Activated CD4-positive, alpha-beta T cell treated with anti-CD3 and anti-CD28 coated beads, Interleukin-2, amount 50 U/mL, for 48 hours (primary cell): ENCODE data around the gene RTN4IP1.

Experiments
- DNase-seq, 2 experiments: peaks; one replicate each; pipeline ENCODE4 v3.0.0-alpha.2; 2020

The RTN4IP1 gene

DNA sequence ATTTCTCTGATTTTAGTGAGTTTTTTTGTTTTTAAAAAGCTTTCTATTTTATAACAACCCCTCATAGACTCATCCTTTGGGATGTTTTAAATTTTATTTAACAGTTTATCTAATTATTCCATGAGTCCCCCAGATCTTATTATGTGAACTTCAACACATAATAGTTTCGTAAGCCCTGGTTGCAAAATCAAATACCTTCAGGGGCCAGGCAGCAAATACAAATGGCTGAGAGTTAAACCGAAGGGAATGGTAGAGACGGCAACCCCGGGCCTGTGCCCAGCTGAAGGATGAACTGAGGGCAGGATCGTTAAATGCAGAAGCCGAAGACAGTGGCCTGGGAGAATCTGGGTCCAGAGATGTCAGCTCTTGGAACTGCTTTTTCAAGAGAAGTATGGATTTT lies 88.4 kb downstream of the RTN4IP1 start:
- no peak for DNase-seq

DNA sequence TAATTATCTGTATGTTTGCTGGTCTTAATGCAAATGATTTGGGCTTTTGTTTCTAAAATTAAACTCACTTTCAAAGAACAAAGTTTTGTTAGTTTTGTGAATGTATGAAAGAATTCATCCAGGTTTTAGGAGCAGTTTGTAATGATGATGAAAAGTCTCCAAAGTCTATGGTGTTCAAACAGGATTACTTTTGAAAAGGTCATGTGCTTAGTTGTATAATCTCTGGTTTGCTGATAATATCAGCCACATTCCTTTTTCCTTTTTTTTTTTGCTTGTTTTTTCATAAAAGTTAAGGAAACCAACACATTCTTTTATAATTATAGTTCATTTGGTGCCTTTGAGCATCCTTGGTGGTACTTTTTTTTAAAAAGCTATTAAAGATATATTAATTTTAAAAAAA lies 88.9 kb downstream of the RTN4IP1 start:
- no peak for DNase-seq

DNA sequence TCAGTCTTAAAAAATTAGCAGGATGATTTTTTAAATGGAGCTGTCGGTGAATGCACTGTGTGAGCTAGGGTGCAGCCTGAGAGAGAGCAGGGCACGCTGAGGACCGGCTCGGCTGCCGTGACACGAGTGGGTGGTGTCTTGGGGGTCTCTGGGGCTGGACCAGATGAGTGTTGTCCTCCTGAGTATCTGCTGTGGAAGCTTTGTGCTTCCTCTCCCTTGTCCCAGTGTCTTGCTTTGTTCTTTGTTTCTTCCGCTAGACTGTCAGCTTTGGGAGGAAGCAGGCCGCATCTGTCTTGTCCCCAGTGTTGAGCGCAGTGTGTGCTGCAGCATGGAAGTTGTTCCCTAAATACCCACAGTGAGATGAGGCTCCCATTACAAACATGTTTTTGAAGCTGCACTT lies 89.4 kb downstream of the RTN4IP1 start:
- no peak for DNase-seq

DNA sequence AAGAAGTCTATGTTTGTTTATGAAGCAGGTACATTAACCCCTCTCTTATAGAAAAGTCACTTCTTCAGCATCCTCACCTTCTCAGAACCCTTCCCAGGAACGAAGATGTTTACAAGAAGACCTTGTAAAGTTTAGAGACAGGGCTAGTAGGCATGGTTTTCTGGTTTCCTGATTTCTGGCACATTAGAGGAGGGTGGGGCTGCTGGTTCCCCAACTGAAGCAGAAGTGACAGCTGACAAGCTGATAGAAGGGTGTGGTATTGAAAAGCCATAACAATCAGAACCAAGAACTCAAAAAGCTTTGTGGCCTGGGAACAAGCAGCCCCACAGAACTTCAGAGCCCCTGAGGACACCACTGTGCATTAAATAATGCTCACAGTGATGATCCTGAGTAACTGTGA lies 91.2 kb downstream of the RTN4IP1 start:
- no peak for DNase-seq

DNA sequence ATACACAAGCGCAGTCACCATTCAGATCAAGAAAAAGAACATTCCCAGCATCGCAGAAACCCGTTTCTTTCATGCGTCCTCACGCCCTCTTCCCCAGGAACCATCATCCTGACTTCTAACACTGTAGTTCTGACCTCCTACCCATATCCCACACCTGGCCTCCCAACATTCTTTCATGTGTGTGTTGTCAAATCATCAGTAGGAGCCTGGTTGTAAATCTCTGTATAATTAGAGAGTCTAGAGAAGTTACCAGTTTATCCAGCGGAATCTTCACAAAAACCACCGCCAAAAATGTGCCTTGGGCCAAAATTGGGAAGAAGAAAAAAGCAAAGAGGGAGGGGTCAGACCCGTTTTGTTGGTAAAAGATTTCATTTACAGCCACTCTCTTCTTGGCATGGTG lies 91.6 kb downstream of the RTN4IP1 start:
- DNase-seq: no peak

DNA sequence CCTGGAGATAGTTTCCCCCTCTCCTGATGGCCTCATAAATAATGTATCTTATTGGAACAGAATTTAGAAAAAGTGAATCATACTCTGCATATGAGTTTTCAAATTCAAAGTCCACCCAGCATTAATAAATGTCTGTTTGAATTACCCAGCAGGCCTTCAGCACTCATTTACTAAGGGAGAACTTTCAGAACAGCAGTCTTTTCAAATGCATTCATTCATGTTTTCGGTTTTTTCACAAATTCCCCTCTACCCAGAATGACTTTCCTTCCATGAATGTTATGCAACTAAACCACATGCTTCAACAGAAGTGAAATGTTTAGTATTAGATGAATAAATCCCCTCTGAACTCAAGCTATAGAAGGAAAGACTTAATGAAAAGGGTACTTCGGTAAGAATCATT lies 92.4 kb downstream of the RTN4IP1 start:
- DNase-seq: no peak

DNA sequence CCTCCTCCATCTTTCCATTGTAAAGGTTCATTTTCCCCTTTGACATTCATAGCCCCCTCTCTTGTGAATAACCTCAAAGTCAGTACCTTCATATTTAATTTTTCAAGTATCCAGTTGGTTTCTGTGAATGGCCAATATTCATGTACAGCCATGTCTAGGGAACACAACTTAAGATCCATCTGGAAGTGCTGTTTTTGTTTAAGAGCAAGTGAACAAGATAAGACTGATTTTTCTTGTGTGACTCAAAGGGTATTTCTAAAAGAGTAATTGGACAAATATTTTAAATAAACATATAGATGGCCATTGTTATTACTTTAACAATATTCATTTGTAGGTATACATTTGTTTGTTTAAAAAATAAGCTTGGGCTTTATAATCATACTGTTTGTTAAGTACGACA lies 92.9 kb downstream of the RTN4IP1 start:
- no peak for DNase-seq

DNA sequence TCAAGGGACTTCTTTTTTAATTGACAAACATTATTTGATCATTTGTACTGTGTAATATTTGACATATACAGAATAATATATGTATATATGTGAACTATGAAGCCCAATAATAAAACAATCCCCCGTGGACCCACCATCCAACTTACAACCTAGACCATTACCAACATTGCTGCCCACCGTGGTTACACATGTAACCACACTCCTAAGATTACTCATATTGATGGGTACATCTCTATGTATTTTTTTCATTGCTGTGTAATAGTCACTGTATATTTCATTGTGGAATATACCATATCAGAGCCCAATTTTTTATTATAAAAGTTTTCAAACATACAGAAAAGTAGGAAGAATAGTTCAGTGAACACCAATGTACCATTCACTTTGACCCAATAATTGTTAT lies 94.3 kb downstream of the RTN4IP1 start:
- no peak for DNase-seq

DNA sequence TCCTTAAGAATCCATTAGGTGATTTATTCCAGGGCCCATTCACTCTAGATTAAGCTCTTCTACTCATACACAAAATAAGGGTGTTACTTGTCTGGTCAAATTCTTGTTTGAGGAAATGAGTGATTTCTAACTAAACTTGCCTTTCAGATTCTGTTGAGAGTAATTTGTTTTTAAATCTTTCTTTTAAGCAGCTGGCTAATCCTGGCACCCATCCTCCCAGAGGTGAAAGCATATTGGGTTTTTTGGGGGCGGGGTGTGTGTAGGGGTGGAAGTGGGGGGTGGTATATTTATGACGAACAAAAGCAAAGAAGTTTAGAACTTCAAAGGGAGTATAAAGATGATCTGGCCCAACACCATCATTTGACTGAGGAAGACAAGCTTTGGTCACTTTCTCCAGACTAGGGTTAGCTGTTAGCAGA lies 94.7 kb downstream of the RTN4IP1 start:
- DNase-seq: peak; percentile 62 to 74

DNA sequence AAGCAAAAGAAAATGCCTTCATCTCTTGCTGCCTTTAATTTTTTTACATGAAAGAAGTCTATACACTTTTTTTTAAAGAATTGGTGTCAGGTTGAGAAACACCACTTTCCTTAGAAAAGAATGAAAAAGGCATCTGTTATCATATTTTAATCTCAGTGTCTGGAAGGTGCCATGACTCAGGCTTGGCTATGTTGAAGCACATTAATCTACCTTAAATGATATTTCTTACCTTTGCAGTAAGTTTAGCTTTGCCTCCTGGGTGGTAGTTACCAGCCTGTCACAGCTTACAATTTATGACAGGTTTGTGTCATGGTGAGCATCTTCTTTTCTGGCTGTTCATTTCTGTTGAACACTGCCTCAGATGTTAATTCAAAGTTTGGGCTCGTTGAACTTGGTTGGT lies 95.3 kb downstream of the RTN4IP1 start:
- DNase-seq: no peak

DNA sequence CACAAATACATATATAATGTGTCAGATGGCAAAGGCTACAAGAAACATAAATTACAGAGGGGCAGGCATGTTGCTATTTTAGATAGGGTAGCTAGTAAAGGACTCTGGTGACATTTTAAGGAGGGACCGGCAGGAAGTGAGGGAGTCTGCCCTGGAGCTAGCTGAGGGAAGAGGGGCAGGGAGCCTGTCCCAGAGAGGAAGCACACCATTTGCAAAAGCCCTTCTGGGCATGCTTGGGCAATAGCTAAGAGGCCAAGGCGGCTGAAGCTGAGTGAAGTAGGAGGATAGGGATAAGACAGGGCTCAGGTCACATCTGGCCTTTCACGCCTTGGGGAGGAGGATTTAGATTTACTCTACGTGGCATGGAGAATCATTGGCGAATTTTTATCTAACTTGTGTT lies 96.2 kb downstream of the RTN4IP1 start:
- DNase-seq: no peak

DNA sequence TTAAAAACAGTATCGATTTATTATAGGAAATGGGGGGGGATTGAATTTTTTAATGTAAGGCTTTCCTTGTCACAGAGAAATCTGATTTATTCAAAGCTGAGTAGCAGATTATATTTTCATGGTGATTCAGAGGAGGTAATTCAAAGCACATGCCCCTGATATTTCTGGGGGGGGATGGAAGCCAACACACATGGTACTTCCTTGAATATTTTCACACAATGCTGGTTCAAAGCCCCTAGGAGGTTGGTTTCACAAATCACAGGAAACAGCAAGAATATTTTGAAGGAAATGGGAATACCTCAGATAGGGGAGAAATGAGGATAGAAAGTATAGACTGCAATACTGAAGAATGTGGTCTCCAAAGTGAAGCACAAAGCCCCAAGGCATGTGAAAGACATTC lies 98.8 kb downstream of the RTN4IP1 start:
- DNase-seq: no peak

DNA sequence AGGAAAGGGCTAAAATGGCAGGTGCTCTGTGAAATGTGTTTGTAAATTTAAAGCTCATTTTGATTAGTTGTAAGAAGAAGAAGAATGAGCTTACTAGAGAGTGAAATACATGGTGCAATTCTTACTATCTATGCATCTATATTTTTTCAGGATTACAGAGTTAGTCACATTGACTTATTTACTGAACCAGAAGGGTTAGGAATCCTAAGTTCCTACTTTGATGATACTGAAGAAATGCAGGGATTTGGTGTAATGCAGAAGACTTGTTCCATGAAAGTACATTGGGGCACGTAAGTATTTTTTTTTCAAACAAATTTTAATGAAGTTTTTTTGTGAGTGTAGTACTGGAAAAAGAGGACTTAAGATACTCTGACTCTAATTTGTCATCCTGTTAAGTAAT lies 99.3 kb downstream of the RTN4IP1 start:
- DNase-seq: no peak

DNA sequence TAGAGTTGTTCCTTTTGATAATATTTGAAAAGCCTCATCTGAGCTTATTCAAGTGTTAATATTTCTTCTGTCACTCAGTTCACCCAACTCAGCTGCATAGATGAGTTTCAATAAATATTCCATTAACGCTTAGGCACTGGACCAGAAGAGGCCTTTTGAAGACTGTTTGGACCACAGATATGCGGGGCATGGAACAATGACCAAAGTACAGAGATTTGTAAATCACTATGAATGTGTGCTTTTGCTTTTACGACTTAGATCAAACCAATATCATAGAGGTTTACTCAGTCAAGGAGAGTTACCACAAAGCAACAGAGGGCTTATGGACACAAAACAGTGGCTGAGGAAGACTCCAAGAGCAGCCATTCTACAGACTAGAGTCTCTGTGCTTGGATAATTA lies 99.9 kb downstream of the RTN4IP1 start:
- DNase-seq: no peak

DNA sequence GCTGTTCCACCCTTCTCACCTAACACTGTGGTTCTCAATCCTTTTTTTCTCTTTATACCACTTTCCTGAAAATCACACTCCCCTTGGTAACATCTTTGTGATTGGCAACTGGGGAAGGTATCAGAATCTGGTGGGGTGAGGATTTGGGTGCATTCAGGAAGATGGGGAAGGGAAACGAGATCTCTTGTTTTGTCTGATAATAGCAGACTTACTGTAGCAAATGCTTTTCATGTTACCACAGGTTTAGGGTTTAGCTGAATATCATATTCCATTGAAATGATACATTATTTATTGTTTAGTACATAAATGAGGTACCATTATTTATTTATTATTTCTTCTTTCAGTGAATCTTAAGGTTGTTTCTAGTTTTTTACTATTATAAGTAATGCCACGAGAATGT lies 100.8 kb downstream of the RTN4IP1 start:
- DNase-seq: no peak

DNA sequence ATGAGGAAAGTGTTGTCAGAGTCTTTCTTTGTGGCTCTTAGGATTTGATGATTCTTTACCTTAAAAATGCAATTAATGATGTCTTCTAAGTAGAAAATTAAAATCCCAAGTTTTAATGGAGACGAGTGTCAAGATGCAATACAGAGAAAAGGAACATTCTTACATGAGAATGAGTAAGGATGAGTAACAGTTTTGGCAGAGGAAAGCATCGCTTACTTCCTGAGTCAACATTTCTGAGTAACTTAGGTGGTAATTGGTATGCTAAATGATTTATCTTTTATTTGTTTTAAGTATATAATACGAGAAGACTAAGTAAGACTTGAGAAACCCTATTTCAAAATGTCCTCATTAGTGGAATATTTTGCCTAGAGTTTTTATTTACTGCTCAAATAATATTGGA lies 101.3 kb downstream of the RTN4IP1 start:
- no peak for DNase-seq

DNA sequence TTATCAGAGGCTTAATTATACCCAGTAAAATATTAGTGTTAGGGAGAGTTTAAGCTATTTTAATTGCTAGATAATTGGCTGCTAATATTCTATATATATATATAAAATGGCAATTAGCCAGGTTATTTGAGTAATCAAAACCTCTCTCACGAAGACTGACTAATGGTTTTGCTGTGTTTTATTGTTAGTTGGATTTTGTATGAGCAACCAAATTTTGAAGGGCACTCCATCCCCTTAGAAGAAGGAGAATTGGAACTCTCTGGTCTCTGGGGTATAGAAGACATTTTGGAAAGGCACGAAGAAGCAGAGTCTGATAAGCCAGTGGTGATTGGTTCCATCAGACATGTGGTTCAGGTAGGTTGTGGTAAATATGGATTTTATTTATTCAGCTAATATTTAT lies 102.2 kb downstream of the RTN4IP1 start:
- DNase-seq: no peak

DNA sequence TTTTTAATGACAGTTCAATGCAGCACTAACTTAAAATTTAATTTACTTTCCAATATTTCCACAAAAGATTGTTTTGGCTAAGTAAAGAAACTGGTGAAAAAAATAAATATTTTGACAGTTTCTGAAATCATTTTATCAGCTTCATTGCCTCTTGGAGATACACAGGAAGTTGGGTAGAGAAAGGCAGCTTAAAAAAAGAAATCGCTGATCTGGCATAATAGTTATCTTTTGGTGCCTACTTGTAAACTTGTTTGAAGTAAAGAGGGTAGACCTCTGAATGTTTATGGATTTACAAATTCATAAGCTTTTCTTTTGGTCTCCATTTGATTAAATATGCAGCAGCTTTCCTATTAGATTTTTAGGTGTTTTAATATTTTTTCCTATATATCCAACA lies 103.4 kb downstream of the RTN4IP1 start:
- DNase-seq: no peak

DNA sequence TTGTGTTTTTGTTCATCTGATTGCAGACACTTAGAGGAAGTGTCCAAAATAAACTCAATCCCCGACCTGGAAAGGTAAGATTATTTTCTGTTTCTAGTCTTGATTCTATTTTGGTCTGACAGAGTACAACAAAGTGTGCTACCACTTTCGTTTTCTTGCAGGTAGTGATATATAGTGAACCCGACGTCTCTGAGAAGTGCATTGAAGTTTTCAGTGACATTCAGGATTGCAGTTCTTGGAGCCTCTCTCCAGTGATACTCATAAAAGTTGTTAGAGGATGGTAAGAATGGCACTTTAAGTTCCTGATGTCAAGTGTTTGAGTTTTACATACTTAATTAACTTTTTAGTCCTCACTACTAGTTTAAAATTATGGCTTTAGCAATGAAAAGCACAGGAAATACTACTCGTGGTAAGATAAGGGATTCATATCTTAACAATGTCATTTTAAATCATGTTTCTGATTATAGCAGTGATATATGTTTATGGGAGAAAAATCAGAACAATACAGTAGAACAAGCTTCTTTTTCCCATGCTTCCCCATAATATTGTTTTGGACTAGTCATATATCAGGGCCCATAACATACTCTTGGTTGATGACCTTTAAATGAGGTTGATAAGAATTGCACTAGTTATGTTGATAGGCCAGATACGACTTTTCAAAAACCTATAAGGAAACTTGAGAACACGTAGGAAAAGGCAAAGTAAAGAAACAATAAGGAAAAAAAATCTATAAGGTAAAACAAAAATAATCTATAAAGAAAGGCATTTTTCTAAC lies 104.0 kb downstream of the RTN4IP1 start:
- DNase-seq: no peak

DNA sequence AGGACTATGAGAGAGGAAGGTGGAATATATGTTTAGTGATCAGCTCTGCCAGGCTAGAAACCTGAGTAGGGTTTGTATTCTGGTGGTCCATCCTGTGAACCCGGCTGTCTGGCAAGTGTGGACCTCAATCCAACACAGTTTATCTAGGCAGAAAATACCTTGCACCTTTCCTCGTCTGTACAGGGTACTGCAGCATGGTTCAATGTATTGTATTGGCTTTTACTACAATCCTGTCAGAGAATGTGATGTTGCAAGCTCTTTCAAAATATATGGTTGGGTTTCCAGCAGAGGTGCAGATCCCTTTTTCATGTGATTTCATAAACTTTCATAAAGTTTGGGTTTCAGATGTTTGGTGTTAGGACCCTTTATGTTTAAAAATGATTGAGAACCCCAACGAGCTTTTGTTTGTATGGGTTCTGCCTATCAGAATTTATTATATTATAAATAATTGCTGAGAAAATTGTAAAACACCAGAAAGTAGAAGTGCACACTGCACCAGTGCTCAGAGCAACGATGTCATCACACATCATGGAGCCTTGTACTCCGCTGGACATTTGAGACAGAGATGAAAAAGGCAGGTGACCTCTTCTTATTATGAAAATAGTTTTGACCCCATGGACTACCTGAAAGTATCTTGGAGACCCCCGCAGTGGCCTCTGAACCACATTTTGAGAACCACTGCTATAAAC lies 106.6 kb downstream of the RTN4IP1 start:
- DNase-seq: no peak
